ENCODE data around the gene INTS6. TPM values are rescaled to one million over a fixed set of nuclear protein-coding genes. Genes with fewer than 3 reads are reported as not detected.

The INTS6 gene
- total and polyA plus RNA-seq, 4 donors, result 9.5 to 57.7 (median 21.1) TPM

DNA sequence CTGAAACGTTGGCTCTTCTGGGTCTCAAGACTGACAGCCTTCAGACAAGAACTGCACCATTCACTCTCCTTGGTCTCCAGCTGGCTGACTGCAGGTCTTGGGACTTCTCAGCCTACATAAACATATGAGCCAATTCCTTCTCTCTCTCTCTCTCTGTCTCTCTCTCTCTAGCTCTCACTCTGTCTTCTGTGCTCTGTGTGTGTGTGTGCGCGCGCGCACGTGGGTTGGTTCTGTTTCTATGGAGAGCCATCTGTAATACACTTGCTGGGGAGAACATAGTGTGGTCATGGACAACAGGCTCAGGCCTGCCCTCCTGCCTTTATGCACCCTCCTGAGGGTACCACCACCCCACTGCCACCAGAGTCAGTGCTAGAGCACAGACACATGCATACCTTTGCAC, 127.0 kb downstream of the INTS6 start:
- Histone ChIP-seq H3K27me3 (ENCODE audit: control insufficient read depth in 3 of 3, insufficient read depth in 3 of 3, low read length in 2 of 3) (no peaks in the 10 kb centered on the region), H3K4me3 (no peak overlapping the region), H3K9me3 (ENCODE audit: control insufficient read depth in 4 of 4, insufficient read depth in 3 of 4, low read length in 3 of 4) (peaks cover 0 to 2% (median 0%) of the 10 kb centered on the region in 4 donors), H3K4me1 (ENCODE audit: control insufficient read depth in 5 of 5, insufficient read depth in 5 of 5, low read length in 5 of 5) (peaks cover 0 to 2% (median 0%) of the 10 kb centered on the region in 5 donors), H3K27ac (ENCODE audit: low read depth in 1 of 2, low read length in 1 of 2) (no peak overlapping the region), H3K36me3 (ENCODE audit: control insufficient read depth in 4 of 4, insufficient read depth in 4 of 4, low read length in 4 of 4) (no peaks in the 10 kb centered on the region), H3K9ac (ENCODE audit: insufficient read depth in 1 of 2, low read length in 2 of 2) (no peak overlapping the region)
- TF ChIP-seq, protein P1, sequence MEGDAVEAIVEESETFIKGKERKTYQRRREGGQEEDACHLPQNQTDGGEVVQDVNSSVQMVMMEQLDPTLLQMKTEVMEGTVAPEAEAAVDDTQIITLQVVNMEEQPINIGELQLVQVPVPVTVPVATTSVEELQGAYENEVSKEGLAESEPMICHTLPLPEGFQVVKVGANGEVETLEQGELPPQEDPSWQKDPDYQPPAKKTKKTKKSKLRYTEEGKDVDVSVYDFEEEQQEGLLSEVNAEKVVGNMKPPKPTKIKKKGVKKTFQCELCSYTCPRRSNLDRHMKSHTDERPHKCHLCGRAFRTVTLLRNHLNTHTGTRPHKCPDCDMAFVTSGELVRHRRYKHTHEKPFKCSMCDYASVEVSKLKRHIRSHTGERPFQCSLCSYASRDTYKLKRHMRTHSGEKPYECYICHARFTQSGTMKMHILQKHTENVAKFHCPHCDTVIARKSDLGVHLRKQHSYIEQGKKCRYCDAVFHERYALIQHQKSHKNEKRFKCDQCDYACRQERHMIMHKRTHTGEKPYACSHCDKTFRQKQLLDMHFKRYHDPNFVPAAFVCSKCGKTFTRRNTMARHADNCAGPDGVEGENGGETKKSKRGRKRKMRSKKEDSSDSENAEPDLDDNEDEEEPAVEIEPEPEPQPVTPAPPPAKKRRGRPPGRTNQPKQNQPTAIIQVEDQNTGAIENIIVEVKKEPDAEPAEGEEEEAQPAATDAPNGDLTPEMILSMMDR (IDR thresholded peaks at IDR 0.05; ENCODE audit: control extremely low read depth, extremely low read depth), result no peak
- DNase-seq, result no peak
- 94 to 96% methylated on average over 6 of the region's 6 CpGs for WGBS, 2 donors
- no peak for ATAC-seq (ENCODE audit: insufficient read depth, low FRiP score)

DNA sequence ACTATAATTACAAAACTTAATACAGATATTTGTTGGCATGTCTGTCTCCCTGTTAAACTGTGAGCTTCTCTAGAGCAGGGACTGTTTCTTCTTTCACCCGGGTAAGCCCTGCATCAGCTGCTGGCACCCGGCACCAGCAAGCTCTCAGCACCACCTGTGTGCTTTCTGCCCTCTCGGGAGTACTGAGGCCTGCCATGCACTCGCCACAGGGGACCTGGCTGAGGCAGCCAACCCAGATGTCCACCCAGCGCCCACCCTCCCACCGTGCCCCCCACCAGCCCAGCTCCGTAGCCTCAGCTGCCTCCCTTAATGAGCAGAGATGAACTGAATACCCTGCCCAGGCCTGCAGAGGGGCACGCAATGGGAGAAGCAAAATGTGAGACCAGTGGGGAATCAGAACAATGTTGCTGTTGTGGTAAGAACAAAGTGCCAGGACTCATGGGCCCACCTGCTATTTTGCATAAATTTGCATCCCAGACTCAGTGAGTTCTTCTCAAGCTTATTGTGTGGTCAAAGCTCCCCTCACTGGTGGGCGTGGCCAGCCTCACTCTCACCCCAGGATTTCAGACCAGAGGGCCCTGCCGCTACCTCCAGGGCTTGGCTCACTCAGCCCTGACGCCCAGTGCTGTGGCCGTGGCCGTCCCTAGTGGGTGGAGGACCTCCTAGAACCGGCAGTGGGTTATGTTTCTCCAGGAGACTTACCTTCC, 128.0 kb downstream of the INTS6 start:
- no peaks in the 10 kb centered on the region for H3K9me3 ChIP-seq (ENCODE audit: control insufficient read depth in 4 of 4, insufficient read depth in 3 of 4, low read length in 3 of 4)
- ATAC-seq (ENCODE audit: insufficient read depth, low FRiP score) (no peak), DNase-seq (no peak)
- H3K4me3 ChIP-seq, result no peak overlapping the region
- no peak overlapping the region for H3K9ac ChIP-seq (ENCODE audit: insufficient read depth in 1 of 2, low read length in 2 of 2)
- no peaks in the 10 kb centered on the region for H3K27me3 ChIP-seq (ENCODE audit: control insufficient read depth in 3 of 3, insufficient read depth in 3 of 3, low read length in 2 of 3)
- TF ChIP-seq, protein P1 (IDR thresholded peaks at IDR 0.05; ENCODE audit: control extremely low read depth, extremely low read depth), result no peak
- no peaks in the 10 kb centered on the region for H3K36me3 ChIP-seq (ENCODE audit: control insufficient read depth in 4 of 4, insufficient read depth in 4 of 4, low read length in 4 of 4)
- H3K27ac ChIP-seq (ENCODE audit: low read depth in 1 of 2, low read length in 1 of 2), result no peak overlapping the region
- peaks cover 0 to 2% (median 0%) of the 10 kb centered on the region in 5 donors for H3K4me1 ChIP-seq (ENCODE audit: control insufficient read depth in 5 of 5, insufficient read depth in 5 of 5, low read length in 5 of 5)
- 85 to 89% methylated on average over 14 of the region's 14 CpGs for WGBS, 2 donors

DNA sequence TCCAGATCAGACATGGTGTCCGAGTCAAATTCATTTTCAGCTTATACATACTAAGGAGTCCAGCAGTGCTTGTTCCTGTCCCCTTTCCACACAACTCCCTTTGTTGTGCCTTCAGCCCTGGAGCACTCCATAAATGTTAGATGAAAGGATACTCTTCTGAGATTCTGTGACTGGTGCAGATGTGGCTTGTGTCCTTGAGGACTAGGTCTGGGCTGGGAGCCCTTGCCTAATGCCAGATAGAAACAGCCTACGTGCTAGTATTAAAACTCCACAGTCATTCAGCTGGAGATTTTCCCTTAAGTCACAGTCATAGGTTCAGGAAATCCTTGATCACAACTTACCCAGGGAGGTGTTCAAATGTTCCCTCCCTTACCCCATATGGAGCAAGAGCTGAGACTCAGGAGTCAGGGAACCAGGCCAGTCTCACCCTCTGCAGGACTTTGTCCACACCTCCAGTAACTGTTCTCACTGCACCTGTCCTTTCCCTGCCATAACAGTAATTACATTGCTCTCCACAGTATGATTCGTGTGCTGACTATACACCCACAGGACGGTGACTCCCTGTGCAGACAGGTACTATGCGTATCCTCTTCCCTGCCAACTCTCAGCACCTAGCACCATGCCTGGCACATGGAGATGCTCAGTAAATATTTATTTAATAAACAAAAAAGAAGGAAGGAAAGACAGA, 128.9 kb downstream of the INTS6 start:
- H3K9ac ChIP-seq (ENCODE audit: insufficient read depth in 1 of 2, low read length in 2 of 2), result no peak overlapping the region
- no peak overlapping the region for H3K4me3 ChIP-seq
- ATAC-seq (ENCODE audit: insufficient read depth, low FRiP score) (no peak), DNase-seq (no peak)
- WGBS, 2 donors, result 90 to 92% methylated on average over 5 of the region's 5 CpGs
- H3K4me1 ChIP-seq (ENCODE audit: control insufficient read depth in 5 of 5, insufficient read depth in 5 of 5, low read length in 5 of 5), result peaks cover 0 to 2% (median 0%) of the 10 kb centered on the region in 5 donors
- no peak overlapping the region for H3K27ac ChIP-seq (ENCODE audit: low read depth in 1 of 2, low read length in 1 of 2)
- H3K27me3 ChIP-seq (ENCODE audit: control insufficient read depth in 3 of 3, insufficient read depth in 3 of 3, low read length in 2 of 3), result no peaks in the 10 kb centered on the region
- no peaks in the 10 kb centered on the region for H3K36me3 ChIP-seq (ENCODE audit: control insufficient read depth in 4 of 4, insufficient read depth in 4 of 4, low read length in 4 of 4)
- H3K9me3 ChIP-seq (ENCODE audit: control insufficient read depth in 4 of 4, insufficient read depth in 3 of 4, low read length in 3 of 4), result no peaks in the 10 kb centered on the region
- TF ChIP-seq, protein P1 (IDR thresholded peaks at IDR 0.05; ENCODE audit: control extremely low read depth, extremely low read depth), result no peak

Data from lung (tissue), 12 donors.